WTC11 (cell line): ENCODE results near the gene PGBD5. TPM values are rescaled to one million over a fixed set of nuclear protein-coding genes. Genes with fewer than 3 reads are reported as not detected.

Experiments used
- ATAC-seq: fragments of 200-7000 bp; cut with Tn5 transposase; 2 replicates; pipeline ENCODE4 v1.10.0; 2021; ENCODE audit warnings: mild to moderate bottlenecking, moderate library complexity
- CTCF ChIA-PET: fragments of 300-600 bp; sonication (Branson Sonifier 250); formaldehyde crosslinking; loops from one replicate; lab custom pipeline; 2021; ENCODE audit warnings: antibody characterized with exemption; lab: Charles Lee
- POLR2A ChIA-PET: fragments of 350-600 bp; sonication (Branson Sonifier 250); formaldehyde crosslinking; loops from one replicate; lab custom pipeline; 2021; ENCODE audit warnings: antibody characterized with exemption; lab: Charles Lee
- DNase-seq: peaks from one replicate; pipeline ENCODE4 v3.0.0; 2021; ENCODE audit warnings: low spot score
- H3K27ac Mint-ChIP-seq: 2 replicates; pipeline ENCODE4 v1.8.0; 2021; ENCODE audit warnings: mixed read lengths
- H3K27me3 Mint-ChIP-seq: 2 replicates; pipeline ENCODE4 v1.8.0; 2021; ENCODE audit warnings: low read depth, mild to moderate bottlenecking, moderate library complexity, mixed read lengths
- H3K36me3 Mint-ChIP-seq: 2 replicates; pipeline ENCODE4 v1.8.0; 2021; ENCODE audit warnings: mixed read lengths
- H3K4me1 Mint-ChIP-seq: 2 replicates; pipeline ENCODE4 v1.8.0; 2022; ENCODE audit warnings: mixed read lengths
- H3K4me3 Mint-ChIP-seq: 2 replicates; pipeline ENCODE4 v1.8.0; 2021; ENCODE audit warnings: mild to moderate bottlenecking, moderate library complexity, mixed read lengths
- H3K9me3 Mint-ChIP-seq: 2 replicates; pipeline ENCODE4 v1.8.0; 2021; ENCODE audit warnings: mixed read lengths
- ATF3 ChIP-seq: sonication (generic); formaldehyde crosslinking; conservative IDR thresholded peaks from 2 replicates; pipeline ENCODE4 v1.8.1; 2022; ENCODE audit warnings: mild to moderate bottlenecking, missing genetic modification reagents
- E2F4 ChIP-seq: sonication (generic); formaldehyde crosslinking; IDR thresholded peaks from 2 replicates; pipeline ENCODE4 v1.8.1; 2022; ENCODE audit warnings: low read depth, mild to moderate bottlenecking, moderate library complexity, missing genetic modification reagents, borderline replicate concordance
- ESRRA ChIP-seq: sonication (generic); formaldehyde crosslinking; IDR thresholded peaks from 2 replicates; pipeline ENCODE4 v1.8.1; 2022; ENCODE audit warnings: mild to moderate bottlenecking, missing genetic modification reagents, borderline replicate concordance
- FOXK1 ChIP-seq: sonication (generic); formaldehyde crosslinking; IDR thresholded peaks from 2 replicates; pipeline ENCODE4 v1.8.0; 2022; ENCODE audit warnings: mild to moderate bottlenecking, moderate library complexity, missing genetic modification reagents
- FOXP4 ChIP-seq: sonication (generic); formaldehyde crosslinking; IDR thresholded peaks from 2 replicates; pipeline ENCODE4 v1.8.0; 2022; ENCODE audit warnings: mild to moderate bottlenecking, missing genetic modification reagents
- GTF2I ChIP-seq: fragments of 250-450 bp; sonication (Bioruptor Pico); conservative IDR thresholded peaks from 2 replicates; pipeline ENCODE4 v1.4.0; 2021; ENCODE audit warnings: mild to moderate bottlenecking
- HMGXB4 ChIP-seq: sonication (generic); formaldehyde crosslinking; IDR thresholded peaks from 2 replicates; pipeline ENCODE4 v1.8.1; 2023; ENCODE audit warnings: mild to moderate bottlenecking, moderate library complexity, missing genetic modification reagents
- IRF1 ChIP-seq: sonication (generic); formaldehyde crosslinking; IDR thresholded peaks from 2 replicates; pipeline ENCODE4 v1.8.0; 2023; ENCODE audit warnings: missing genetic modification reagents
- KAT7 ChIP-seq: sonication (generic); formaldehyde crosslinking; IDR thresholded peaks from 2 replicates; pipeline ENCODE4 v1.8.1; 2023; ENCODE audit warnings: missing genetic modification reagents, mild to moderate bottlenecking, borderline replicate concordance
- NFATC4 ChIP-seq: fragments of 250-450 bp; sonication (Bioruptor Pico); IDR thresholded peaks from 2 replicates; pipeline ENCODE4 v1.9.0; 2021; ENCODE audit warnings: mild to moderate bottlenecking
- NFE2L1 ChIP-seq: sonication (generic); formaldehyde crosslinking; IDR thresholded peaks from 2 replicates; pipeline ENCODE4 v1.8.1; 2023; ENCODE audit warnings: missing genetic modification reagents
- NR1H2 ChIP-seq: sonication (generic); formaldehyde crosslinking; IDR thresholded peaks from 2 replicates; pipeline ENCODE4 v1.9.0; 2021; ENCODE audit warnings: mild to moderate bottlenecking, moderate library complexity, missing genetic modification reagents
- OVOL2 ChIP-seq: fragments of 250-450 bp; sonication (Bioruptor Pico); IDR thresholded peaks from 2 replicates; pipeline ENCODE4 v1.9.0; 2021; ENCODE audit warnings: mild to moderate bottlenecking, borderline replicate concordance
- SP1 ChIP-seq: sonication (generic); formaldehyde crosslinking; conservative IDR thresholded peaks from 2 replicates; pipeline ENCODE4 v1.8.1; 2022; ENCODE audit warnings: missing genetic modification reagents
- STAT6 ChIP-seq: sonication (generic); formaldehyde crosslinking; conservative IDR thresholded peaks from 2 replicates; pipeline ENCODE4 v1.8.1; 2023; ENCODE audit warnings: mild to moderate bottlenecking, low read depth, missing genetic modification reagents, moderate library complexity
- ZBTB43 ChIP-seq: sonication (generic); formaldehyde crosslinking; IDR thresholded peaks from 2 replicates; pipeline ENCODE4 v1.8.1; 2023; ENCODE audit warnings: mild to moderate bottlenecking, missing genetic modification reagents
- ZNF317 ChIP-seq: sonication (generic); formaldehyde crosslinking; IDR thresholded peaks from 2 replicates; pipeline ENCODE4 v1.8.1; 2023; ENCODE audit warnings: low read depth, mild to moderate bottlenecking, moderate library complexity, missing genetic modification reagents, borderline replicate concordance
- total RNA-seq: library from RNA; stranded (reverse); gene quantifications from 3 replicates; pipeline ENCODE4 v1.2.3, GENCODE V29; 2021
- TF ChIP-seq, protein P1 (sequence below): fragments of 250-450 bp; sonication (Bioruptor Pico); IDR thresholded peaks from 2 replicates; pipeline ENCODE4 v2.1.2; 2022; ENCODE audit warnings: mild to moderate bottlenecking, moderate library complexity

PGBD5 gene
- total RNA-seq, 1 experiment from 2014 or later: 23.8 TPM

GRCh38 chr1:230350208-230350921 lies 75.8 kb downstream of the PGBD5 start (continued):
- TF ChIP-seq, protein P1, sequence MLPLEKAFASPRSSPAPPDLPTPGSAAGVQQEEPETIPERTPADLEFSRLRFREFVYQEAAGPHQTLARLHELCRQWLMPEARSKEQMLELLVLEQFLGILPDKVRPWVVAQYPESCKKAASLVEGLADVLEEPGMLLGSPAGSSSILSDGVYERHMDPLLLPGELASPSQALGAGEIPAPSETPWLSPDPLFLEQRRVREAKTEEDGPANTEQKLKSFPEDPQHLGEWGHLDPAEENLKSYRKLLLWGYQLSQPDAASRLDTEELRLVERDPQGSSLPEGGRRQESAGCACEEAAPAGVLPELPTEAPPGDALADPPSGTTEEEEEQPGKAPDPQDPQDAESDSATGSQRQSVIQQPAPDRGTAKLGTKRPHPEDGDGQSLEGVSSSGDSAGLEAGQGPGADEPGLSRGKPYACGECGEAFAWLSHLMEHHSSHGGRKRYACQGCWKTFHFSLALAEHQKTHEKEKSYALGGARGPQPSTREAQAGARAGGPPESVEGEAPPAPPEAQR (CRISPR knock-in tag): no peak
- TF ChIP-seq ATF3 (CRISPR knock-in tag) (no peak), NFE2L1 (no peak), FOXP4 (CRISPR knock-in tag) (no peak), SP1 (CRISPR knock-in tag) (no peak), GTF2I (CRISPR knock-in tag) (no peak), STAT6 (CRISPR knock-in tag) (no peak)
- TF ChIP-seq, all 79 proteins: peak for 0

DNA sequence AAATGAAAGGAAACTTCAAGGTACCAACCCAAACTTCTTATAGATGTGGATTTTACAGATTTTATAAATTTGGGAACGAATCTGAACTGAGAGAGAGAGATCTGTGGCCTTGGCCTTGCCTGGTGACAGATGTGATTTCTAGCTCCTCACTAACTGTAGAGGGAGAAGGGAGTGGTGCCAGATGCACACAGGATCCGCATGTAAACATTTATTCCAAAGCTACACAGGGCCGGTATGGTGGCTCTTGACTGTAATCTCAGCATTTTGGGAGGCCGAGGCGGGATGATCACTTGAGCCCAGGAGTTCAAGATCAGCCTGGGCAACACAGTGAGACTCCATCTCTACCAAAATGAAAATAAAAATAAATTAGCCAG lies 77.1 kb downstream of the PGBD5 start:
- Mint-ChIP-seq H3K9me3 (no peaks in the 10 kb centered on the region), H3K27me3 (no peaks in the 10 kb centered on the region), H3K27ac (no peak overlapping the region), H3K4me3 (no peak overlapping the region), H3K36me3 (peaks cover 37% of the 10 kb centered on the region), H3K4me1 (no peaks in the 10 kb centered on the region)
- POLR2A ChIA-PET: no interaction called here
- CTCF ChIA-PET: no interaction called here
- DNase-seq: no peak
- ATAC-seq: no peak
- TF ChIP-seq E2F4 (CRISPR knock-in tag) (no peak), NR1H2 (CRISPR knock-in tag) (no peak), NFATC4 (CRISPR knock-in tag) (no peak), STAT6 (CRISPR knock-in tag) (no peak), OVOL2 (no peak), GTF2I (CRISPR knock-in tag) (no peak), ZBTB43 (CRISPR knock-in tag) (no peak), HMGXB4 (no peak), ZNF317 (CRISPR knock-in tag) (no peak), ESRRA (CRISPR knock-in tag) (no peak), IRF1 (no peak), FOXK1 (CRISPR knock-in tag) (no peak), KAT7 (CRISPR knock-in tag) (no peak)
- TF ChIP-seq, protein P1 (CRISPR knock-in tag): no peak
